ENCODE measurements around the gene TMEM273.

Gene TMEM273

GRCh38 chr10:49187950-49188761 is at the start of gene TMEM273:
TSS of gene TMEM273 (minus strand) at chr10:49188391. CDS start at chr10:49188336, 55 bp downstream.
- DNase-seq: no peak

- DNase-seq: no peak
These were observed 49.8 kb upstream of the TMEM273 start for GRCh38 chr10:49237985-49238384.

- DNase-seq: no peak
These were observed 47.2 kb upstream of the TMEM273 start for GRCh38 chr10:49235392-49235791.

- no peak for DNase-seq
These were observed 43.1 kb upstream of the TMEM273 start for GRCh38 chr10:49231086-49231820.

GRCh38 chr10:49230004-49230403 is 41.8 kb upstream of the TMEM273 start:
- no peak for DNase-seq

GRCh38 chr10:49228677-49229076 is 40.5 kb upstream of the TMEM273 start:
- DNase-seq: no peak

- no peak for DNase-seq
These were observed 39.2 kb upstream of the TMEM273 start for GRCh38 chr10:49227406-49227805.

GRCh38 chr10:49226594-49226993 is 38.4 kb upstream of the TMEM273 start:
- no peak for DNase-seq

GRCh38 chr10:49225218-49225876 is 37.2 kb upstream of the TMEM273 start:
- DNase-seq: no peak

- DNase-seq: no peak
These were observed 35.0 kb upstream of the TMEM273 start for GRCh38 chr10:49223205-49223604.

- no peak for DNase-seq
These were observed 34.0 kb upstream of the TMEM273 start for GRCh38 chr10:49222170-49222569.

GRCh38 chr10:49220679-49221078 is 32.5 kb upstream of the TMEM273 start:
- DNase-seq: no peak

GRCh38 chr10:49220031-49220430 is 31.8 kb upstream of the TMEM273 start:
- DNase-seq: no peak

GRCh38 chr10:49219248-49219647 is 31.1 kb upstream of the TMEM273 start:
- DNase-seq: no peak

- no peak for DNase-seq
These were observed 30.3 kb upstream of the TMEM273 start for GRCh38 chr10:49218480-49218879.

GRCh38 chr10:49217645-49218044 is 29.5 kb upstream of the TMEM273 start:
- no peak for DNase-seq

- no peak for DNase-seq
These were observed 25.0 kb upstream of the TMEM273 start for GRCh38 chr10:49213211-49213610.

GRCh38 chr10:49212783-49213182 is 24.6 kb upstream of the TMEM273 start:
- DNase-seq: no peak

- DNase-seq: no peak
These were observed 23.9 kb upstream of the TMEM273 start for GRCh38 chr10:49212076-49212475.

GRCh38 chr10:49208996-49209395 is 20.8 kb upstream of the TMEM273 start:
- DNase-seq: no peak

- no peak for DNase-seq
These were observed 19.8 kb upstream of the TMEM273 start for GRCh38 chr10:49207936-49208487.

- DNase-seq: no peak
These were observed 18.9 kb upstream of the TMEM273 start for GRCh38 chr10:49207113-49207512.

- DNase-seq: no peak
These were observed 17.0 kb upstream of the TMEM273 start for GRCh38 chr10:49205206-49205605.
